Breast epithelium (tissue), 3 donors: Measurements from ENCODE around the gene DUSP16.

ENCODE experiments used
- CTCF ChIP-seq, 3 donors: fragments of 450-650 bp; IDR thresholded peaks; one replicate each; pipeline ENCODE4 v1.5.1; 2016 to 2017; ENCODE audit warnings: antibody characterized with exemption in 3 of 3, mild to moderate bottlenecking in 3 of 3, moderate library complexity in 3 of 3
- POLR2A ChIP-seq: fragments of 450-650 bp; IDR thresholded peaks from one replicate; pipeline ENCODE4 v1.6.1; 2016; ENCODE audit warnings: antibody characterized with exemption, mild to moderate bottlenecking, moderate library complexity

GRCh38 chr12:12452326-12452902 lies 110.2 kb downstream of the DUSP16 start:
- TF ChIP-seq POLR2A, result no peak
- TF ChIP-seq CTCF (IDR thresholded peaks at IDR 0.05), result no peak
